HepG2 (cell line): Measurements from ENCODE around the gene ANKRD53. TPM values are rescaled to one million over a fixed set of nuclear protein-coding genes. Genes with fewer than 3 reads are reported as not detected.

Source experiments
- BCL6 ChIP-seq: IDR thresholded peaks from 2 replicates; pipeline ENCODE4 v1.6.1; 2016; ENCODE audit warnings: missing genetic modification reagents, missing compliant biosample characterization
- CENPX ChIP-seq: sonication (generic); formaldehyde crosslinking; IDR thresholded peaks from 2 replicates; pipeline ENCODE4 v1.9.0; 2021; ENCODE audit warnings: mild to moderate bottlenecking, missing genetic modification reagents, moderate library complexity
- ESRRA ChIP-seq: sonication (generic); formaldehyde crosslinking; IDR thresholded peaks from 2 replicates; pipeline ENCODE4 v1.5.1; 2020; ENCODE audit warnings: mild to moderate bottlenecking, low read depth, missing genetic modification reagents
- ETV5 ChIP-seq: IDR thresholded peaks from 2 replicates; pipeline ENCODE4 v1.6.1; 2018; ENCODE audit warnings: missing biosample characterization, missing genetic modification reagents, inconsistent platforms, borderline replicate concordance
- GMEB2 ChIP-seq: IDR thresholded peaks from 2 replicates; pipeline ENCODE4 v1.6.1; 2016; ENCODE audit warnings: missing biosample characterization, missing genetic modification reagents, low read depth
- HNF4A ChIP-seq: sonication (generic); formaldehyde crosslinking; IDR thresholded peaks from 2 replicates; pipeline ENCODE4 v1.4.0; 2020; ENCODE audit warnings: missing genetic modification reagents
- IRX3 ChIP-seq: sonication (generic); formaldehyde crosslinking; IDR thresholded peaks from 2 replicates; pipeline ENCODE4 v1.8.1; 2023; ENCODE audit warnings: mild to moderate bottlenecking, low read depth, missing genetic modification reagents, borderline replicate concordance
- MAFG ChIP-seq: sonication (generic); formaldehyde crosslinking; IDR thresholded peaks from 2 replicates; pipeline ENCODE4 v1.5.1; 2020; ENCODE audit warnings: mild to moderate bottlenecking, missing genetic modification reagents
- NCOA1 ChIP-seq: sonication (generic); formaldehyde crosslinking; IDR thresholded peaks from 2 replicates; pipeline ENCODE4 v1.9.0; 2021; ENCODE audit warnings: missing genetic modification reagents
- PATZ1 ChIP-seq: sonication (generic); formaldehyde crosslinking; IDR thresholded peaks from 2 replicates; pipeline ENCODE4 v1.4.0; 2020; ENCODE audit warnings: missing genetic modification reagents
- REPIN1 ChIP-seq: sonication (generic); formaldehyde crosslinking; IDR thresholded peaks from 2 replicates; pipeline ENCODE4 v1.8.0; 2022; ENCODE audit warnings: missing genetic modification reagents, low read depth, mild to moderate bottlenecking, borderline replicate concordance
- SKIL ChIP-seq: sonication (generic); formaldehyde crosslinking; IDR thresholded peaks from 2 replicates; pipeline ENCODE4 v1.8.0; 2022; ENCODE audit warnings: missing genetic modification reagents, mild to moderate bottlenecking, moderate library complexity, borderline replicate concordance
- TARDBP ChIP-seq: sonication (generic); formaldehyde crosslinking; IDR thresholded peaks from 2 replicates; pipeline ENCODE4 v1.8.0; 2022; ENCODE audit warnings: mild to moderate bottlenecking, missing genetic modification reagents
- TP53 ChIP-seq: sonication (generic); formaldehyde crosslinking; conservative IDR thresholded peaks from 2 replicates; pipeline ENCODE4 v1.4.0; 2020; ENCODE audit warnings: missing genetic modification reagents
- WIZ ChIP-seq: sonication (generic); formaldehyde crosslinking; IDR thresholded peaks from 2 replicates; pipeline ENCODE4 v1.5.1; 2020; ENCODE audit warnings: mild to moderate bottlenecking, missing genetic modification reagents
- ZBTB14 ChIP-seq: sonication (generic); formaldehyde crosslinking; IDR thresholded peaks from 2 replicates; pipeline ENCODE4 v1.4.0; 2020; ENCODE audit warnings: missing genetic modification reagents
- ZKSCAN5 ChIP-seq: sonication (generic); formaldehyde crosslinking; IDR thresholded peaks from 2 replicates; pipeline ENCODE4 v1.5.1; 2020; ENCODE audit warnings: mild to moderate bottlenecking, missing genetic modification reagents
- ZNF513 ChIP-seq: sonication (generic); formaldehyde crosslinking; conservative IDR thresholded peaks from 2 replicates; pipeline ENCODE4 v1.5.0; 2020; ENCODE audit warnings: missing genetic modification reagents
- ZNF577 ChIP-seq: sonication (generic); formaldehyde crosslinking; IDR thresholded peaks from 2 replicates; pipeline ENCODE4 v1.4.0; 2020; ENCODE audit warnings: mild to moderate bottlenecking, low read depth, missing genetic modification reagents, borderline replicate concordance
- ZNF850 ChIP-seq: sonication (generic); formaldehyde crosslinking; conservative IDR thresholded peaks from 2 replicates; pipeline ENCODE4 v1.9.0; 2021; ENCODE audit warnings: mild to moderate bottlenecking, missing genetic modification reagents
- ZSCAN25 ChIP-seq: sonication (generic); formaldehyde crosslinking; IDR thresholded peaks from 2 replicates; pipeline ENCODE4 v1.8.0; 2022; ENCODE audit warnings: mild to moderate bottlenecking, missing genetic modification reagents
- polyA plus RNA-seq, 8 experiments: library from polyadenylated mRNA; depleted of rRNA in 3 of 8; stranded (reverse) in 7 of 8; unstranded in 1 of 8; fragments of >200 nt; fragmentation: Illumina TruSeq in 4 of 8; extraction: Trizol in 4 of 8; gene quantifications; 2 replicates each; pipeline versions ENCODE4 v1.2.1 to v1.2.3, GENCODE V29; 2011 to 2016; ENCODE audit warnings: low read depth in 4 of 8, missing spikeins in 1 of 8, mixed read lengths in 1 of 8; ENCODE audit not compliant: insufficient read depth in 1 of 8
- total RNA-seq, 5 experiments: library from RNA; depleted of rRNA; stranded (reverse); fragments of >200 nt; fragmentation: Illumina TruSeq; extraction: Trizol; gene quantifications; 2 replicates each; pipeline ENCODE4 v1.2.3, GENCODE V29; 2016; ENCODE audit warnings: low read depth in 1 of 5

Gene ANKRD53
- total and polyA plus RNA-seq, 2 of the 13 experiments (the other 11 are each of a cell fraction or from before 2014, with no cell fraction given): 0.15 TPM; not detected in 1

- no peak; the same call in 1 of the 2 replicates for TF ChIP-seq PATZ1 (CRISPR knock-in tag)
- TF ChIP-seq MAFG (CRISPR knock-in tag): no peak
- TF ChIP-seq ZBTB14: no peak
- TF ChIP-seq SKIL (CRISPR knock-in tag): no peak
- TF ChIP-seq ESRRA: no peak
- TF ChIP-seq ZNF850 (CRISPR knock-in tag): no peak
- TF ChIP-seq IRX3 (CRISPR knock-in tag): no peak
- TF ChIP-seq REPIN1 (CRISPR knock-in tag): no peak
- no peak for TF ChIP-seq BCL6 (CRISPR knock-in tag)
- TF ChIP-seq CENPX (CRISPR knock-in tag): no peak
- no peak for TF ChIP-seq ZNF577 (CRISPR knock-in tag)
- TF ChIP-seq GMEB2 (CRISPR knock-in tag): no peak
- no peak for TF ChIP-seq TARDBP (CRISPR knock-in tag)
- no peak for TF ChIP-seq NCOA1
- TF ChIP-seq ZSCAN25 (CRISPR knock-in tag): no peak
- no peak for TF ChIP-seq ZNF513 (CRISPR knock-in tag)
- no peak for TF ChIP-seq WIZ
- TF ChIP-seq HNF4A (CRISPR knock-in tag): peak; percentile 25; the same call in 1 of the 2 replicates
- no peak for TF ChIP-seq ZKSCAN5
- no peak for TF ChIP-seq ETV5
- TF ChIP-seq TP53: no peak
These were observed 23.6 kb downstream of the ANKRD53 start (continued) for GRCh38 chr2:71001981-71002570.
